ENCODE measurements around the gene KCTD11.

KCTD11 gene

GRCh38 chr17:7380321-7380720, 28.4 kb downstream of the KCTD11 start:
- peak; percentile 52 to 69 for DNase-seq

GRCh38 chr17:7380855-7381683, 29.1 kb downstream of the KCTD11 start, which contains the start of gene TNK1:
Gene TNK1 (plus strand): TSS chr17:7381089. CDS start chr17:7382927, 1,838 bp downstream.
- no peak for DNase-seq

GRCh38 chr17:7382901-7383300, 30.9 kb downstream of the KCTD11 start:
- no peak for DNase-seq

- DNase-seq: no peak
Observed at GRCh38 chr17:7383371-7383741, 31.4 kb downstream of the KCTD11 start.

GRCh38 chr17:7383742-7384488, 32.0 kb downstream of the KCTD11 start:
- DNase-seq: no peak

GRCh38 chr17:7384489-7385081, 32.6 kb downstream of the KCTD11 start:
- DNase-seq: no peak

- no peak for DNase-seq
Observed at GRCh38 chr17:7388856-7389255, 36.9 kb downstream of the KCTD11 start.

GRCh38 chr17:7389924-7390910, 38.3 kb downstream of the KCTD11 start:
- DNase-seq: no peak

- no peak for DNase-seq
Observed at GRCh38 chr17:7391307-7391706, 39.3 kb downstream of the KCTD11 start.

- no peak for DNase-seq
Observed at GRCh38 chr17:7392696-7393612, 41.0 kb downstream of the KCTD11 start.

- no peak for DNase-seq
Observed at GRCh38 chr17:7393613-7394451, 41.9 kb downstream of the KCTD11 start.

- peak in 1 of 2 experiments; percentile 86 for DNase-seq
Observed at GRCh38 chr17:7394452-7395191, 42.7 kb downstream of the KCTD11 start, which contains the start of gene PLSCR3. Gene PLSCR3 (minus strand): TSS chr17:7394525. CDS start chr17:7394110, 415 bp downstream.

GRCh38 chr17:7396147-7396546, 44.2 kb downstream of the KCTD11 start:
- DNase-seq: no peak

GRCh38 chr17:7398612-7399011, 46.6 kb downstream of the KCTD11 start:
- no peak for DNase-seq

- no peak for DNase-seq
Observed at GRCh38 chr17:7403043-7403726, 51.2 kb downstream of the KCTD11 start.

GRCh38 chr17:7403727-7403976, 51.7 kb downstream of the KCTD11 start:
- no peak for DNase-seq

GRCh38 chr17:7403977-7404736, 52.2 kb downstream of the KCTD11 start, which contains the start of gene TMEM256:
Gene TMEM256 (minus strand): TSS chr17:7404097. CDS start chr17:7404084, 13 bp downstream.
- peak; percentile 98 to 99 for DNase-seq

Measured in NCI-H446 (cell line).